NCI-H774 (cell line): ENCODE results near the gene SEMA3D.

Source experiments
- DNase-seq: peaks from one replicate; lab custom pipeline; 2025; lab: John Stamatoyannopoulos, UW

The SEMA3D gene

DNA sequence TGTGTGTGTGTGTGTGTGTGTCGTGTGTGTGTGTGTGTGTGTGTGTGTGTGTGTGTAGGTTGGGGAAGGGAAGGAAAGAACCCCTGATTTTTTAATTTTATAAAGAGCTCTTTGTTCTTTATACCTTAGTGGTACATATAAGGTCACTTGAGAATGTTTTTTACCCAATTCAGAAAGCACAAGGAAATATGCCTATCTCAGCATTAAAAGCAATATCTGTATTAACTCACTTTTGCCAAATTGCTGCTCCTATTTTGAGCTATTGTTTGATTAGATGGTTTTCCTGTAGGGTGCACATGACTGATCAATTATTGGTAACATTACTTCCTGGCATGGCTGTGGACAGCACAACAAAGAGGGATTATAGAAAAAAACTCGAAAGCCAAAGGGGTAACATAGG, 60.5 kb downstream of the SEMA3D start:
- DNase-seq: no peak

DNA sequence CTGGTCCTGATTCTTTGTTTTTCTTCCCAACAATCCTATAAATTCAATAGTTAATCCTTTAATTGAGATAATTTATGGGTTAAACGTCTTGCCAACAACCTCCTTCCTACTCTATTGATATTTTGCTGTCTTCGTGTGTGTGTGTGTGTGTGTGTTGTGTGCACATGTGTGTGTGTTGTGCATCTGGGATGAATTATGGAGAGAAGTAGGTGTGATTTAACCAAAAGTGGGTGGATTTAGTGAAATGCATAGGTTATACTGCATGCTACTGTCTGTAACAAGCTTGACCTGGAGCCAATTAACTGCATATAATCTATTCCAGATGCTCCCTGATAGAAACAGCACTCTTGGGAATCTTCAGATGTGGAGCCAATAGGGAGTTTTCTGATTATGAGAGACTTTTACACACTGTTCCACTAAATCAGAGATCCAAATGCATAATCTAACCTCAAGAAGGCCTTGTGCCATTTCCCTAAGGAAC, 61.2 kb downstream of the SEMA3D start:
- no peak for DNase-seq

- DNase-seq: no peak
These were observed 61.7 kb downstream of the SEMA3D start for GRCh38 chr7:85125176-85125575.

- no peak for DNase-seq
These were observed 66.9 kb downstream of the SEMA3D start for GRCh38 chr7:85119934-85120333.

- no peak for DNase-seq
These were observed 71.0 kb downstream of the SEMA3D start for GRCh38 chr7:85115862-85116261.

DNA sequence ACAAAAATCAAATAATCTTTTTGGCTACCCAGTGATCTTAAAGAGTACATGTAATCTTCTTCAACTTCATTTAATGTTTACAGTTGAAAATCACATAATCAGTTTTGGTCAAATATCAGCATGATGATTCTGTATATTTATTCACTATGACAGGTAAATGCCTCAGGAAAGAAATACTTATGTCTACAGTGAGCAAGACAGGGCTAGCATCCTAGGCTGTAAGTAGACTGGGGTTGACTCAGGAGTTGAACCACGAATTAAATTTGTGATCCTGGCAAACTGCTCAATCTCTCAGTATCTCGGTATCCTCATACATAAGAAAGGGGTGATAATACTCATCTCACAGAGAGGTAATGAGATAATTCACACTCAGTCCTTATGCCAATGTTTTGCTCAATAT, 71.8 kb downstream of the SEMA3D start:
- DNase-seq: no peak

- DNase-seq: no peak
These were observed 72.5 kb downstream of the SEMA3D start for GRCh38 chr7:85114342-85114741.

DNA sequence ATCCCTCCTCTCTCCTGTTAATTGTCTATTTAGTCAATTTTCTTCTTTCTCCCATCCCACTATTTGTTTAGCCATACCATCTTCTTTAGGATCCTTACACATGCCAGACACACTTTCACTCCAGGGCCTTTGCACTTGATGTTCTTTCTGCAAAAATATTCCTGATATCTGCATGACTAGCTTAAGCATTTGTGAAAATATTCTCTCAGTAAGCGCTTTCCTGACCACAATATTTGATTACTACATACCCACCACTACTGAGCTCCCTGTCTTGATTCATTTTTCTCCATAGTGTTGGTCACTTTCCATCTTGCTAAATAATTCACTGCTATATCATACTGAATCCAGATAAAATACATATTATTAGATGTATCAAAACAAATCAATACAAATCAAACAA, 75.1 kb downstream of the SEMA3D start:
- no peak for DNase-seq

DNA sequence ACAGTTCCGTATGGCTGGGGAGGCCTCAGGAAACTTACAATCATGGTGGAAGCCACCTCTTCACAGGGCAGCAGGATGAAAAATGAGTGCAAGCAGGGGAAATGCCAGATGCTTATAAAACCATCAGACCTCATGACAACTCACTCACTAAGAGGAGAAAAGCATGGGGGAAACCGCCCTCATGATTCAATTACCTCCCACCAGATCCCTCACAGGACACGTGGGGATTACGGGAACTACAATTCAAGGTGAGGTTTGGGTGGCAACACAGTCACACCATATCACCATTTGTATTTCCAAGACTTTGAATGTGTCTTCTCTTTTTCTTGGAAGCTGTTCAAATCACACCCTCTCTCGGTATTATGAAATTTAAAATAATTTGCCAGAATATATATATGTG, 80.1 kb downstream of the SEMA3D start:
- no peak for DNase-seq

- DNase-seq: no peak
These were observed 82.2 kb downstream of the SEMA3D start for GRCh38 chr7:85104432-85105205.

DNA sequence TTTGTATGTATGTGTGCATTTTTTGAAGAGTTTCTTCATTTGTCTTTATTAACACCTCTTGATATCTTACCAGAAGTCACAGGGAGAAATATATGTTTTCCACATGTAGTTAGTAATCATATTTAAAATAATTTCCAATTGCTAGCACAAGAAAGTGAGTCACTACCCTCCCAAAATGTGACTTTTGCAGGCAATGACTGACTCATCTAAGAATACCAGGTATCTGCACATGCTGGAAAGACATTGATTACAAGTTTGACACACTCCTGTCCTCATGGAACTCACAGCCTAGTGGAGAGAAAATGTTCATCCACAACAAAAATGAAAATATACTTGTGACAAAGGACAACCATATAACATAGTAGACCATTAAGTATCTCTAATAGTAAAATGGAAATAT, 82.9 kb downstream of the SEMA3D start:
- DNase-seq: no peak

- no peak for DNase-seq
These were observed 83.5 kb downstream of the SEMA3D start for GRCh38 chr7:85103357-85103756.

GRCh38 chr7:85102813-85103350, 84.0 kb downstream of the SEMA3D start:
- DNase-seq: no peak

DNA sequence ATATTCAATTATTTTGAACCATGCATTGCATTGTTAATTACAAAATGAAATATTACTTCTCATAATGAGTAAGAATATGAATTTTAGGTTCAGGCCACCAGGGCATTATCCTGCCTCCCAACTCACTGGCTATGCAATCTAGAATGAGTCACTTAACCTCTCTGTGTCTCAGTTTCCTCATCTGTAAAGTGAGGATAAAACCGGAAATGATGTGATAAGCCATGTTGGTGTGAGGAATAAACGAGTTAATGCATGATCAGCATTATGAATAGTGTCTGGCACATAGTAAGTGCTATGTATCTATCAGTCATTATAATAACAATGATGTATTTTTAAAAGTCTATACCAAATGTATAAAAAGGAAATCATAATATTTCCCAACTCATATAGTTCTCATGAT, 85.5 kb downstream of the SEMA3D start:
- no peak for DNase-seq

DNA sequence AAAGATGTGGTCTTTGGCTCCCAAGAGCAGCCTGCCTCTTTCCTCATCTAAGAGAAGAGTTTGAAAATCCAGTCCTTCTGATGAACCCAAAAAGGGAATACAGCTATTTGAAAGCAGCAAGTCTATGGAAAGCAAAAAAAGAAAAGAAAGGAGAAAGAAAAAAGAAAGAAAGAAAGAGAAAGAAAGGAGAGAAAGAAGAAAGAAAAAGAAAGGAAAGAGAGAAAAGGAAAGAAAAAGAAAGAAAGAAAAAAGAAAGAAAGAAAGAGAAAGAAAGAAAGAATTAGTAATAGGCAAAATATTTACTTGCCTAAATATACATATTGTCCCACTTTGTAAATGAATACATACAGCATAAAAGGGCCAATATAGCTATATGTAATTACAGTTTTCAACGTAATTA, 89.0 kb downstream of the SEMA3D start:
- no peak for DNase-seq

DNA sequence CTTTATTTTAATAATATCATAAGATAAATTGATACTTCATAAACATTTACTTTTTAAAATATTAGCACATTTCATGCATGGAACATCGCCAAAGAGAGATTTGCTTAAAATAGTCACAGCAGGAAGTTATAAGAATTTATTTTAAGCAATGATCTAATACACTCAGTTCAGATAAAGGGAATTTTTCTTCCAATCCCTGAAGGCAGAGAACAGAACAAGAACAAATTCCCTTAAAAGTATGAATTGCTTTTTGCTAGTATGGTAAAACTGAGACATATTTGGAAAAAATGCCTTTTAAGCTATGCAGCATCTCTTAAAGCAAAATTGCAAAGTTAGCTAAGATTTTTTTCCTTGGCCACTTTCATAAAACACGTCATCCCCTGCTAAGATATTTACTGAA, 91.0 kb downstream of the SEMA3D start:
- no peak for DNase-seq

DNA sequence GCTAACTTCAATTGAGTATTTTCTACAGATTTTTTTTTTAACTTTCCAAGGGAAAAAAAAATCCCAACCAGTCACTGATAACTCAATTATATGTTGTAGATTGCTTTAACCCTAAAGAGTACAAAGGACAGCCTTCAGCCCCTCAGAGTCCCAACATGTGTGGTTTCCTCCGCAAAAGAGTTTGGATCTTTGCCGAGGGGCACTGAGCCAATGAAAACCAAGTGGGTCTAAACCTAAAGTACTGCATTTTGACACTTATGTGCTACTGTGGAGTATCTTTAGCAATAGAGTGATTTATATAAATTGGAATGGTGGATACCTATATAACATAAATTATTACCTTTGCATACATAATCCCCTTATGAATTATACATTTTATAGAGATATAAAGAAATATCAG, 91.5 kb downstream of the SEMA3D start:
- no peak for DNase-seq

DNA sequence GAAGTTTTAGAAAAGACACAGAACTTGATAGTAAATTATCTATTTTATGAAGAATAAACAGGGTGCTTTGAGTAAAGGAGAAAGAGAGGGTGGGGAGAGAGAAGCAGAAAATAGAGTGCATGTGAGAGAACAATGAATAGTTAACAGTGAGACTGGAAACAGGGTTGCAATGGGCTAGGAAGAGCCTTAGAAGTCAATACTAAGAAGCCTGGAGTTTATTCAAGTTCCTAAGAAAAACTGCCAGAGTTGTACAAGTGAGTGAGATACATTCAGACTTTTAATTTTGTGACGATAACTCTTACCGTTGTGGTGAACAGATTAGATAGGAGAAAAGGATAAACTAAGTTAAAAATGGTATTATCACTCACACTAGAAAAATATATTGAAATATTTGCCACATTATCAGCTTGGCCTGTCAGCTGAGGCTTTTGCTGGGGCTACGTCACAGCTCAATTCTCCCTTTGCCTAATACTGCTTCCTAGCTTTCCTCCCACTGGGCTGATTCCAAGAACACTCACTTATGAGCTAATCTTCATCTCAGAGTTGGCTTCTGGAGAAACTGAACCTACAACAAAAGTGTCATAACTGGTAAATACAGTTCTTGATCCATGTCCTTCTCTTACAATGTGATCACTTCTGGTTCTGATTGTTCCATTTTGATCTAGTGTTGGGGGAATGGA, 92.7 kb downstream of the SEMA3D start:
- no peak for DNase-seq

DNA sequence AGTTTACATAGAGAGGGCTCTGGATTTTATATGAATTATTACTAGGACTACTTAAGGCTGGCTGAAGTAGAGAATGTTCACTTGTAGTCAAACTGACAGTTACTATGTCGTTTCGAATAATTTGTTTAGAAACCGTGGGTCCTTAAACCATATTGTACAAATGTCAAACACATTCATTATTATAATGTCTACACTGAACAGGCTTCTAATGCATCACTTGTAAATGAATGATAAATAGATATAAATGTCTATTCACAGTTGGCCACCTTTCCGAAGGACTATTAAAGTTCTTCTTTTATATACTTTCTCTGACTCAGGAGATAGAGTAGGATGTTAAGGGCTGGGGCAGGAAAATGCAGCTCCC, 95.3 kb downstream of the SEMA3D start:
- DNase-seq: no peak

- no peak for DNase-seq
These were observed 95.8 kb downstream of the SEMA3D start for GRCh38 chr7:85090919-85091564.

- DNase-seq: no peak
These were observed 96.7 kb downstream of the SEMA3D start for GRCh38 chr7:85090143-85090542.

- DNase-seq: no peak
These were observed 105.0 kb downstream of the SEMA3D start for GRCh38 chr7:85081846-85082245.

GRCh38 chr7:85081392-85081791, 105.5 kb downstream of the SEMA3D start:
- no peak for DNase-seq
